ENCODE results near the gene ROGDI. TPM values are rescaled to one million over a fixed set of nuclear protein-coding genes. Genes with fewer than 3 reads are reported as not detected.

The ROGDI gene
- total and polyA plus RNA-seq, 4 donors: 14.6 to 37.1 (median 30.5) TPM

DNA sequence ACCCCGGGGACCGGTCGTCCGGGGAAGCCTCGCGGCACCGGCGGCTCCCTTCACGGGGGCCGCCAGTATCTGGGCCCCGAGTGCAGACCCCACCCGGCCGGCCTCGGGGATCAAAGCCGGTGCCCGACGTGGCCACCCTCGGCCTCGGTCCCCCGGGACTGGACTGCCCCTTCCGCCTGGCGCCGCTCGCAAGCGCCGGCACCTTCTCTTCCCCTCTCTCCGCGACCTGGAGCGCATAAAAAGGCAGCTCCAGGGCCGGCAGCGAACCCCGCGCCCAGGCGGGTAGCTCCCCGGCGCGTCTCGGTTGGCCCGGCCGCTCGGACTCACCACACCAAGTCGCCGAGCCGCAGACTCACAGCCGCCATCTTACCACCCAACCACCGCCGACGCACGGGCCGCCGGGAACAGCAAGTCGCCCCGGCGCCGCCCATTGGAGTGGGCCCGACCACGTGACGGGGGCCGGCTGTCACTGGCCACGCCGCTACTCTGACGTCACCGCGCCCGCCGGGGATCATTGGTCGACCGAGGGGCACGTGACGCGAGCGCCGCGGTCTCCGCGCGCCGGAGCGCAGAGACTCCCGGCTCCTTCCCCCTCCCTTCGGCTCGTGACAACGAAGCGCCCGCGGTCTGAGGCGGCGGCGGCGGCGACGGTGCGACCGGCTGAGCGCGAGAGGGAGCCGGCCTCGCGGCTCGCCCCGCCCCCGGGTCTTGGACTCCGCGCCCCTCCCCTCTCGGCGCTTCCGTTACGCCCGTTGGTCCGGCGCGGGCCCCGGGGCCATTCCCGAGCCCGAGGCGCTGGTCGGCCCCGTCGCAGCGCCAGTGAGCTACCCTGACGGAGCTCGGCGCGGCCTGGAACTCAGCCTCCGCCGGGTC lies 44.7 kb upstream of the ROGDI start, which contains the start of the genes GLYR1 and UBN1:
TSS of gene GLYR1 (minus strand) at position 388 of the 873 bp plus-strand sequence. CDS start at position 365, 23 bp downstream.
TSS of gene UBN1 (plus strand) at position 581 of the 873 bp plus-strand sequence. CDS start 5,437 bp downstream, outside the sequence.
- H3K4me3 ChIP-seq: peak within 1 kb of the TSS; percentile 80
- TF ChIP-seq, protein P1, sequence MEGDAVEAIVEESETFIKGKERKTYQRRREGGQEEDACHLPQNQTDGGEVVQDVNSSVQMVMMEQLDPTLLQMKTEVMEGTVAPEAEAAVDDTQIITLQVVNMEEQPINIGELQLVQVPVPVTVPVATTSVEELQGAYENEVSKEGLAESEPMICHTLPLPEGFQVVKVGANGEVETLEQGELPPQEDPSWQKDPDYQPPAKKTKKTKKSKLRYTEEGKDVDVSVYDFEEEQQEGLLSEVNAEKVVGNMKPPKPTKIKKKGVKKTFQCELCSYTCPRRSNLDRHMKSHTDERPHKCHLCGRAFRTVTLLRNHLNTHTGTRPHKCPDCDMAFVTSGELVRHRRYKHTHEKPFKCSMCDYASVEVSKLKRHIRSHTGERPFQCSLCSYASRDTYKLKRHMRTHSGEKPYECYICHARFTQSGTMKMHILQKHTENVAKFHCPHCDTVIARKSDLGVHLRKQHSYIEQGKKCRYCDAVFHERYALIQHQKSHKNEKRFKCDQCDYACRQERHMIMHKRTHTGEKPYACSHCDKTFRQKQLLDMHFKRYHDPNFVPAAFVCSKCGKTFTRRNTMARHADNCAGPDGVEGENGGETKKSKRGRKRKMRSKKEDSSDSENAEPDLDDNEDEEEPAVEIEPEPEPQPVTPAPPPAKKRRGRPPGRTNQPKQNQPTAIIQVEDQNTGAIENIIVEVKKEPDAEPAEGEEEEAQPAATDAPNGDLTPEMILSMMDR (IDR thresholded peaks at IDR 0.05; ENCODE audit: control extremely low read depth, extremely low read depth): no peak
- peak; percentile 98 to 99 (median 99) for DNase-seq
- peaks cover 7 to 22% (median 14%) of the 10 kb centered on the region in 4 donors for H3K36me3 ChIP-seq (ENCODE audit: control insufficient read depth in 4 of 4, insufficient read depth in 4 of 4, low read length in 4 of 4)
- 0% methylated on average over 81 to 126 of the region's 126 CpGs for WGBS, 2 donors
- peak within 1 kb of the TSS; percentile 98 to 99 for H3K27ac ChIP-seq (ENCODE audit: low read depth in 1 of 2, low read length in 1 of 2)
- no peaks in the 10 kb centered on the region for H3K9me3 ChIP-seq (ENCODE audit: control insufficient read depth in 4 of 4, insufficient read depth in 3 of 4, low read length in 3 of 4)
- peak within 1 kb of the TSS; percentile 53 to 87 for H3K9ac ChIP-seq (ENCODE audit: insufficient read depth in 1 of 2, low read length in 2 of 2)
- no peaks in the 10 kb centered on the region for H3K27me3 ChIP-seq (ENCODE audit: control insufficient read depth in 3 of 3, insufficient read depth in 3 of 3, low read length in 2 of 3)
- ATAC-seq (ENCODE audit: insufficient read depth, low FRiP score): peak; percentile 90
- peaks cover 5 to 28% (median 23%) of the 10 kb centered on the region in 5 donors for H3K4me1 ChIP-seq (ENCODE audit: control insufficient read depth in 5 of 5, insufficient read depth in 5 of 5, low read length in 5 of 5)

DNA sequence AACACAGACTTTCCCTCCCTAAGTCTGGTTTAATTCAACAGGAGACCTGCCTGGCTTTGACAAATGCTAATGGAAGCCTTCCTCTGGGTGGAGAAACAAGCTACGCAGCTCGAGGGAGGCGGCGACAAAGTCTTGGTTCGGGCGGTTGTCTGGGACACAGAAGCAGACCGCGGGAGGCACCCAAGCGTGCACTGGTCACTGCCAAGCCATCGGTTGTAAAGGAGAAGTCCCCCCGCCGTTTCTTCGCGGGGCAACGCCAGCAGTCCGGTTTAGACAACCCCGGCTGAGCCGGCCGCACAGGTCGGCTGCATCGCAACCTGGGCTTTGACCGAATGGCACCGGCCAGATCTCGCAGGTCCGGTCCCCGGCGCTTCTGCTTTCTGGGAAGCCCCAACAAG lies 44.1 kb upstream of the ROGDI start:
- Histone ChIP-seq H3K27ac (ENCODE audit: low read depth in 1 of 2, low read length in 1 of 2) (peak overlapping the region; percentile 96 to 98), H3K27me3 (ENCODE audit: control insufficient read depth in 3 of 3, insufficient read depth in 3 of 3, low read length in 2 of 3) (no peaks in the 10 kb centered on the region), H3K9ac (ENCODE audit: insufficient read depth in 1 of 2, low read length in 2 of 2) (peak overlapping the region; percentile 26 to 59), H3K36me3 (ENCODE audit: control insufficient read depth in 4 of 4, insufficient read depth in 4 of 4, low read length in 4 of 4) (peaks cover 7 to 22% (median 17%) of the 10 kb centered on the region in 4 donors), H3K9me3 (ENCODE audit: control insufficient read depth in 4 of 4, insufficient read depth in 3 of 4, low read length in 3 of 4) (no peaks in the 10 kb centered on the region), H3K4me3 (peak overlapping the region; percentile 80), H3K4me1 (ENCODE audit: control insufficient read depth in 5 of 5, insufficient read depth in 5 of 5, low read length in 5 of 5) (peaks cover 5 to 28% (median 23%) of the 10 kb centered on the region in 5 donors)
- TF ChIP-seq, protein P1 (IDR thresholded peaks at IDR 0.05; ENCODE audit: control extremely low read depth, extremely low read depth): no peak
- 0 to 1% methylated on average over 26 to 27 of the region's 27 CpGs for WGBS, 2 donors
- peak; percentile 38 for ATAC-seq (ENCODE audit: insufficient read depth, low FRiP score)
- DNase-seq: peak; percentile 39 to 57 (median 52)

- ATAC-seq (ENCODE audit: insufficient read depth, low FRiP score) (no peak), DNase-seq (no peak)
- WGBS, 2 donors: 77 to 78% methylated on average over 5 of the region's 5 CpGs
- Histone ChIP-seq H3K4me3 (no peak overlapping the region), H3K9me3 (ENCODE audit: control insufficient read depth in 4 of 4, insufficient read depth in 3 of 4, low read length in 3 of 4) (no peaks in the 10 kb centered on the region), H3K36me3 (ENCODE audit: control insufficient read depth in 4 of 4, insufficient read depth in 4 of 4, low read length in 4 of 4) (peaks cover 23 to 54% (median 42%) of the 10 kb centered on the region in 4 donors), H3K27ac (ENCODE audit: low read depth in 1 of 2, low read length in 1 of 2) (no peak overlapping the region), H3K27me3 (ENCODE audit: control insufficient read depth in 3 of 3, insufficient read depth in 3 of 3, low read length in 2 of 3) (no peaks in the 10 kb centered on the region), H3K9ac (ENCODE audit: insufficient read depth in 1 of 2, low read length in 2 of 2) (no peak overlapping the region), H3K4me1 (ENCODE audit: control insufficient read depth in 5 of 5, insufficient read depth in 5 of 5, low read length in 5 of 5) (peaks cover 0 to 12% (median 6%) of the 10 kb centered on the region in 5 donors)
- TF ChIP-seq, protein P1 (IDR thresholded peaks at IDR 0.05; ENCODE audit: control extremely low read depth, extremely low read depth): no peak
Observed at GRCh38 chr16:4840984-4841383, 38.6 kb upstream of the ROGDI start.

Data from lung (tissue), 12 donors.